ENCODE data around the gene KIZ. TPM values are rescaled to one million over a fixed set of nuclear protein-coding genes. Genes with fewer than 3 reads are reported as not detected.

Gene KIZ
- total RNA-seq, 1 experiment from 2014 or later: 31.8 TPM

DNA sequence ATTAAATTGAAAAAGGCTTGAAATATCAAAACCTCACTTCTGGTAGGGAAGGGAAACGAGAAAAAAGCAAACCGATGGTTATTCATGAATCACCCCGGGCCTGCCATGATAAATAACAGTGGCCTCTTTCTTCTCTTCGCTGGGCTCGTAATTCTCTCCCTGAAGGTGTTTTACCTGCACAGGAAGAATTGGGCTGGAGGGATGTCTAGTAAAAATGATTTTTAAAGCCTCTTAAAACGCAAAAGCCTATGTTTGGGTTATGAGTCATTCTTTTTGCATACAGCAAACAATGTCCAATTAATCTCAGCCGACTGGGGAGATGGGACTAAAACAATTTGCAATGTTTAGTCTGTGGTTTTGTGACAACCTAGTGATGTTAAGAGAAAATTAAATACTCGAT is 36.5 kb upstream of the KIZ start:
- Mint-ChIP-seq H3K27ac (ENCODE audit: unreplicated experiment) (no peak overlapping the region), H3K27me3 (ENCODE audit: insufficient read depth, unreplicated experiment) (no peaks in the 10 kb centered on the region), H3K36me3 (ENCODE audit: insufficient read depth, unreplicated experiment) (no peaks in the 10 kb centered on the region), H3K4me3 (ENCODE audit: unreplicated experiment) (no peak overlapping the region), H3K9me3 (ENCODE audit: unreplicated experiment) (peaks cover 3% of the 10 kb centered on the region), H3K4me1 (ENCODE audit: low read depth, unreplicated experiment) (no peaks in the 10 kb centered on the region)
- H3K4me3 ChIP-seq (ENCODE audit: low read depth, low read length): no peak overlapping the region
- no peaks in the 10 kb centered on the region for H3K27me3 ChIP-seq (replicated peaks; ENCODE audit: control insufficient read depth, insufficient read depth, low read length)
- DNase-seq: no peak
- intact Hi-C loops (cut with micrococcal nuclease; ENCODE audit: unreplicated experiment): no loop called here
- TF ChIP-seq, protein P1, sequence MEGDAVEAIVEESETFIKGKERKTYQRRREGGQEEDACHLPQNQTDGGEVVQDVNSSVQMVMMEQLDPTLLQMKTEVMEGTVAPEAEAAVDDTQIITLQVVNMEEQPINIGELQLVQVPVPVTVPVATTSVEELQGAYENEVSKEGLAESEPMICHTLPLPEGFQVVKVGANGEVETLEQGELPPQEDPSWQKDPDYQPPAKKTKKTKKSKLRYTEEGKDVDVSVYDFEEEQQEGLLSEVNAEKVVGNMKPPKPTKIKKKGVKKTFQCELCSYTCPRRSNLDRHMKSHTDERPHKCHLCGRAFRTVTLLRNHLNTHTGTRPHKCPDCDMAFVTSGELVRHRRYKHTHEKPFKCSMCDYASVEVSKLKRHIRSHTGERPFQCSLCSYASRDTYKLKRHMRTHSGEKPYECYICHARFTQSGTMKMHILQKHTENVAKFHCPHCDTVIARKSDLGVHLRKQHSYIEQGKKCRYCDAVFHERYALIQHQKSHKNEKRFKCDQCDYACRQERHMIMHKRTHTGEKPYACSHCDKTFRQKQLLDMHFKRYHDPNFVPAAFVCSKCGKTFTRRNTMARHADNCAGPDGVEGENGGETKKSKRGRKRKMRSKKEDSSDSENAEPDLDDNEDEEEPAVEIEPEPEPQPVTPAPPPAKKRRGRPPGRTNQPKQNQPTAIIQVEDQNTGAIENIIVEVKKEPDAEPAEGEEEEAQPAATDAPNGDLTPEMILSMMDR (IDR thresholded peaks at IDR 0.05; ENCODE audit: insufficient read depth in 1 of 2, low read depth in 1 of 2, low read length in 1 of 2, severe bottlenecking in 1 of 2, unreplicated experiment in 1 of 2): no peak
- no peaks in the 10 kb centered on the region; the same call in 1 of the 2 replicates for H3K9me3 ChIP-seq
- POLR2A ChIA-PET: no interaction called here
- CTCF ChIA-PET: no interaction called here
- H3K36me3 ChIP-seq (ENCODE audit: control insufficient read depth, insufficient read depth, low read length): no peaks in the 10 kb centered on the region
- BruUV-seq (replicated peaks): no TSS peak
- no peaks in the 10 kb centered on the region for H3K4me1 ChIP-seq

- no peak for DNase-seq
- Mint-ChIP-seq H3K36me3 (ENCODE audit: insufficient read depth, unreplicated experiment) (no peaks in the 10 kb centered on the region), H3K9me3 (ENCODE audit: unreplicated experiment) (no peaks in the 10 kb centered on the region), H3K4me1 (ENCODE audit: low read depth, unreplicated experiment) (no peaks in the 10 kb centered on the region), H3K27ac (ENCODE audit: unreplicated experiment) (no peak overlapping the region), H3K27me3 (ENCODE audit: insufficient read depth, unreplicated experiment) (no peaks in the 10 kb centered on the region), H3K4me3 (ENCODE audit: unreplicated experiment) (no peak overlapping the region)
- ChIA-PET POLR2A (no interaction called here), CTCF (no interaction called here)
- no peaks in the 10 kb centered on the region for H3K27me3 ChIP-seq (replicated peaks; ENCODE audit: control insufficient read depth, insufficient read depth, low read length)
- intact Hi-C loops (cut with micrococcal nuclease; ENCODE audit: unreplicated experiment): no loop called here
- no TSS peak for BruUV-seq (replicated peaks)
- no peaks in the 10 kb centered on the region for H3K4me1 ChIP-seq
- H3K36me3 ChIP-seq (ENCODE audit: control insufficient read depth, insufficient read depth, low read length): no peaks in the 10 kb centered on the region
- H3K4me3 ChIP-seq (ENCODE audit: low read depth, low read length): no peak overlapping the region
- no peaks in the 10 kb centered on the region for H3K9me3 ChIP-seq
- TF ChIP-seq, protein P1 (IDR thresholded peaks at IDR 0.05; ENCODE audit: insufficient read depth in 1 of 2, low read depth in 1 of 2, low read length in 1 of 2, severe bottlenecking in 1 of 2, unreplicated experiment in 1 of 2): no peak
Measured at GRCh38 chr20:21090111-21090618, 35.7 kb upstream of the KIZ start.

GRCh38 chr20:21090721-21091120 is 35.2 kb upstream of the KIZ start:
- Histone ChIP-seq H3K4me1 (no peaks in the 10 kb centered on the region), H3K36me3 (ENCODE audit: control insufficient read depth, insufficient read depth, low read length) (no peaks in the 10 kb centered on the region), H3K27me3 (replicated peaks; ENCODE audit: control insufficient read depth, insufficient read depth, low read length) (no peaks in the 10 kb centered on the region), H3K4me3 (ENCODE audit: low read depth, low read length) (no peak overlapping the region), H3K9me3 (no peaks in the 10 kb centered on the region)
- BruUV-seq (replicated peaks): no TSS peak
- TF ChIP-seq, protein P1 (IDR thresholded peaks at IDR 0.05; ENCODE audit: insufficient read depth in 1 of 2, low read depth in 1 of 2, low read length in 1 of 2, severe bottlenecking in 1 of 2, unreplicated experiment in 1 of 2): no peak
- H3K4me3 Mint-ChIP-seq (ENCODE audit: unreplicated experiment): no peak overlapping the region
- H3K36me3 Mint-ChIP-seq (ENCODE audit: insufficient read depth, unreplicated experiment): no peaks in the 10 kb centered on the region
- no peaks in the 10 kb centered on the region for H3K27me3 Mint-ChIP-seq (ENCODE audit: insufficient read depth, unreplicated experiment)
- ChIA-PET CTCF (no interaction called here), POLR2A (no interaction called here)
- H3K27ac Mint-ChIP-seq (ENCODE audit: unreplicated experiment): no peak overlapping the region
- H3K9me3 Mint-ChIP-seq (ENCODE audit: unreplicated experiment): no peaks in the 10 kb centered on the region
- intact Hi-C loops (cut with micrococcal nuclease; ENCODE audit: unreplicated experiment): no loop called here
- H3K4me1 Mint-ChIP-seq (ENCODE audit: low read depth, unreplicated experiment): no peaks in the 10 kb centered on the region
- no peak for DNase-seq

Data from Caco-2 (cell line).